Anterior cingulate cortex (tissue), 58 donors: Measurements from ENCODE around the gene MUSK.
"Not testable (repeated sequence)": the region's sequence is repeated elsewhere in the genome, so short reads cannot be mapped to it uniquely, and the experiment has no call there.

Source experiments
- DNase-seq, 58 donors: peaks; one replicate each; lab custom pipeline; 2025; lab: John Stamatoyannopoulos, UW

MUSK gene

DNA sequence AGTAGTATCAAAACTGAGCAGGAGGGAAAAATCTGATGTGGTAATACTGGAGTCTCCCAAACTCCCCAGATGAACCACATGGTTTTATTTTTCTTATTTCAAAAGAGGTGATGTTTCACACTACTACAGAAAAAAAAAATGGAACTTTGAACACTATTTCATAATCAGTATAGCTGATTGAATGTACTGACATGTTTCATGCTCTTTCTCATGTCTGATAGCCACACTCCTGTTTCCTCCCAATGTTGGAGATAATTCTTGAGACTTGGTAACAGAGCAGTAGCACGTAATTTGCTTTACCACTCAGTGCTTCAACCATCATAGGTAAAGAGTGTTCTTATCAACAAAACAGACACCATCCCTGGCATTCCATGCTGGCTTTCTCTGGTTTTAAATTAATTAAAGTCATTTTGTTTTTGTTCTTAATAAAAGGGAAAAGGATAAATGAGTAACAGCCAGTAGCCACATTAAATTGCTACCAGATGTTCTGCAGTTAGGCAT is 85.2 kb downstream of the MUSK start:
- no peak for DNase-seq

DNA sequence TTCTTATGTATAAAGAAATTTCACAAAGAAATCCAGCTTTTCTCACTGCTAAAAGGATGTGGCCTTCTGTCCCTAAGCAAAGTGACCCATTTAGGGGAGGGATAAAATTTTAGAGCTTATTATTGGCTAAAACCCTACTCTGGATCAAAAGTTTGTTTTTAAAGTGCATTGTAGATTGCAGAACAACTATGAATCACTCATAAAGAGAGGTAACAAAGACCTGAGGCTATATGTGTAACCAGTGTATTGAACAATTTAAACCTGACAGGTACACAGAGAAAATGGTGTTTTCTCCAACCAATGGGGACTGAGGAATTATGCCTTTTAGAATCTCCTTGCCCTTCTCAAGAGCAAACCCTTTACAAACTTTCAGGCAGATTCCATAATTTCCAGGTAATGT is 86.6 kb downstream of the MUSK start:
- no peak for DNase-seq

DNA sequence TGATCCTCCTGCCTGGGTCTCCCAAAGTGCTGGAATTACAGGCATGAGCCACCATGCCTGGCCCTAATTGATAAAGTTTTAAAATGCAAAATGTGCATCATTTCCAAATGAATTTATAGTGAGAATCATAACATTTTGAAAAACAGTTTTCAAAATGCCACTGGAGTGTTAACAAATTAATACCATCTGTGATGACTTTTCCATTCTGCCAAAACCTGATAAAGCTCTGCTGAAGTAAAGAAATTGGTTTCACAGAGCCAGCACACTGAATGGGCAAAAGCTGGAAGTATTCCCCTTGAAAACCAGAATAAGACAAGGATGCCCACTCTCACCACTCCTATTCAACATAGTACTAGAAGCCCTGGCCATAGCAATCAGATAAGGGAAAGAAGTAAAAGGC is 89.6 kb downstream of the MUSK start:
- no peak for DNase-seq

DNA sequence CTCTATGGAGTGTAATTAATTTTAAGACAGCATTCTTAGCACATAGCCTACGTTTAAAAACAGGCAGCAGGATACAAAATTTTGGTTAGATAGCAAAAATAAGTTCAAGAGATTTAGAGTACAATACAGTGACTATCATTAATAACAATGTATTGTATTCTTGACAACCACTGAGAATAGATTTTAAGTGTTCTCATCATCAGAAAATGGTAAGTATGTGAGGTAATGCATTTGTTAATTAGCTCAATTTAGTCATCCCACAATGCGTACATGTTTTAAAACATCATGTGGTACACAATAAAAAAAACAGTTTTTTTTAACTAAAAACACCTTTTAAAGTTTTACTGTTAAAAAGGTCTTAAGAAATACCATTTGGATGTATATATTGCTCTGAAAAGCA is 94.2 kb downstream of the MUSK start:
- DNase-seq: no peak

DNA sequence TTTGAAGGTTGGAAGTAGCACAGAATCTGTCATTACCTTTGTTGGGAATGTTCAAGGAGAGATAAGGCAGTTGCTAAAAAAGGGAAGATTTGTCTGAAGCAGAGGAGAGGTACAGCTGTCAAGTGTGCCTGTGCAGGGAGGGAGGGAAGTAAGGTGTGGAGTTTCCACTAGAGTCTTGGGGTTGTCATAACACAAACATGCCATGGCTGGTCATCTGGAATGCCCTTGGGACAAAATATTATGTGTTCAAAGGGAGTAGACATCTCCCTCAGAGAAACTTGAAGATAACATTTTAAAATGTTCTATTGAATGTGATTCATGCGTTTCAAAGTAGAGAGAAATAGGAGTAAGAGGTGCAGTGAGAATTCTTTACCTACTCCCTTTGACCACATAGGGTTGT is 95.0 kb downstream of the MUSK start:
- no peak for DNase-seq

DNA sequence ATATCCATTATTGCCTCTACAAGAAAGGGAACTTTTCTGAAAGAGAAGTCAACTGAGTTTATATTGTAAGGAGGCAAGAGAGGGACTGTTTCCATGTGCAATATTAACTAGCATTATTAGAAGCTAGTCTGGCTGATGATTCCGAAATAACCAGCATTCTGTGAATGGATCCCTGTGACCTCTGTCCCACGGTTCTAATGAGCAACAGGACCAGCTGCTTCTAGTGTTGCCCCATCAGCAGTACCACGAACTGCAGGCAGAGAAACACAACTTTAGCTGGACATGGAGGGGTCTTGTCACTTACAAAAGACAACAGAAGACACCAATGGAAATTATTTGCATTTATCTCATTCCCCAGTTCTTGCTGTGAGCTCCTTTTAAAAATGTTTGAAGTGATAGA is 95.4 kb downstream of the MUSK start:
- DNase-seq: no peak

DNA sequence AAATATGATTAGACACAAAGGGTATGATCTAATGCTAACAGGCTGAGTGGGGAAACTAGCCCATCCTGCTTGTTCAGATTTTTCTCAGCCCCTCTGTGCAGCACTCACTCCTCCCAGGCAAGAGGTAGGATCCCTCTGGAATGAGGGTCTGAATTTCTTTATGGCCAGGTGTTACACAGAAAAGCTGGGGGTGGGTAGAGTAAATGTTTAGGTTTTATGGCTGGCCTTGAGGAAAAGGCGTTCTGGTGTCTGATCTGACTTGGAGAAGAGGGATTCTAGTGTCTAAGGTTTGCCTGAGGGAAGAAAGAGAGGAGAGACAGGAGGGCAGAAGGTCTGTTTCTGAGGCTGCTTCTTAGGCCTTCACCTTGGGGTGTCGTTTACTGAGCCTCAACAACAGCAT is 97.3 kb downstream of the MUSK start:
- no peak for DNase-seq

DNA sequence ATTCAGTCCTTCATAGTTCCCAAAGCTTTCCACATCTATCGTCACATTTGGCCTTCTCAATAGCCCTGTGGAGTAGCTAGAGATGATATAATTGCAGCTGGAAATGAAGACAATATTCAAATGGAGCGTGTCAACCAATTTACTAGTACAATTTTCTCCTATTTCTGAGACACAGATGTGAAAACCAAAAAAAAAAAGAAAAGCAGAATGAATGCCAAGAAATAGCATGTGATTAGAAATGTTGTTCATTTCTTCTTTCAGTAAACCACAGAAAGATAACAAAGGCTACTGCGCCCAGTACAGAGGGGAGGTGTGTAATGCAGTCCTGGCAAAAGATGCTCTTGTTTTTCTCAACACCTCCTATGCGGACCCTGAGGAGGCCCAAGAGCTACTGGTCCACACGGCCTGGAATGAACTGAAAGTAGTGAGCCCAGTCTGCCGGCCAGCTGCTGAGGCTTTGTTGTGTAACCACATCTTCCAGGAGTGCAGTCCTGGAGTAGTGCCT is 99.0 kb downstream of the MUSK start:
- DNase-seq: peak in 23 of 58 donors; percentile 1 to 47 (median 10)

DNA sequence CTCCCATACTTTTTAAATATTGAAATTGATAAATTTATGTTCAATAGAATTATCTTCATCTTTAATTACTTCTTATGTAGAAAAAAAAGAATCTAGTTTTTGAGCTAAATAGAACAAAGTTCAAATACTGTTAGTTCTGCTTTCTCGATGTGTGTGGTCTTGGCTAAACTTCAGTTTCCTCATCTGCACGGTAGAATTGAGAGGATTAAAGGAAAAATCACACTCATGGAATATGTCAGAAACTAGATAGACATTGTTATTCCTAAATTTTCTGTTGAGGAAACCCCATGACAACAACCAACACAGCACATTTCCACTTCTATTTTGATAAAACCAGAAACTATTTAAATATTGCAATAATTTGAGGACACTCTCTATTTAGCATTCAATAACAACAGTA is 100.3 kb downstream of the MUSK start:
- no peak for DNase-seq

DNA sequence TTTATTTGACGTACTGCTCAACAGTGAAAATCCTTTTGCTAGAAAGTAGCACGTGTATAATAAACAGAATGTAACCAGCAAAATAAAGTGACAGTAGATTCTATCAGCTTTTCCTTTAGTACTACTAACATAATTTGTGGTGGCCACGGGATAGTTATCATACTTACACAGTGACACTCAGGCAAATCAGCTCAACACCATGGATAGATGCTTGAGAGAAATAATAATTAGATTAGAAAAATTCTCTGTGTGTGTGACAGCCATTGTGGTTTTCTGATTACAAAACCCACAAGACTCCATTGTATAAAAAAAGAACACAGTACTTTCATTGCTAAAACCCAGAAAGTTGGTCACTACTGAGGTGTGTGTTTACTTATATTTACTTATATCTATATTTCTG is 101.1 kb downstream of the MUSK start:
- DNase-seq: no peak

DNA sequence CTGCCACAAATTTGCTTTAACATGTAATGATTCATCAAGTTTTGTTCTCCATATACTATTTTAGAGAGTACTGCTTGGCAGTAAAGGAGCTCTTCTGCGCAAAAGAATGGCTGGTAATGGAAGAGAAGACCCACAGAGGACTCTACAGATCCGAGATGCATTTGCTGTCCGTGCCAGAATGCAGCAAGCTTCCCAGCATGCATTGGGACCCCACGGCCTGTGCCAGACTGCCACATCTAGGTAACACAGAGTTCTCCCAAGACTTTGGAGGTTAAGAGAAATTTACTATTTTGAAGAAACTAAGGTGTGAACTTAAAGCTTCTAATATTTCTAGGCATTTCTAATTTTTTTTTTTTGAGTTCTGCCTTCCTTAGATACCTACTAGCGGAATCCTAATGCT is 107.1 kb downstream of the MUSK start:
- DNase-seq: peak in 2 of 58 donors; percentile 5 to 7

DNA sequence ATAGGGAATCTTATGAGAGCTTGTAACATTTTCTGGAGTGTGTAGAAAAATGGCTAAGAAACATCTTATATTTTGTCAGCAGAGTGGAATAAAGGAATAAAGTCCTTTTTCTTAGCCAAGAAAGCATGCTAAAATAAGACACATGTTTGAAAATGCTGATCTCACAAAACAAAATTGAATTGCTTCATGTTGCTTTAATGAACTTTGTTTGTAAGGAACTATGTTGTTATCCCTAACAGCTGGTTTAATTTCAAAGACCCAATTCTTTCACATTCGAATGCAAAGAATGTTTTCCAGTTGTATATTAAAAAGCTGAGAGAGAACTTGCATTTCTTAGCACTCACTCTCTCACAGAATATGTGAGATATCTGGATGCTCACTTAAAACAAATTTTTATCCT is 107.6 kb downstream of the MUSK start:
- DNase-seq: no peak

DNA sequence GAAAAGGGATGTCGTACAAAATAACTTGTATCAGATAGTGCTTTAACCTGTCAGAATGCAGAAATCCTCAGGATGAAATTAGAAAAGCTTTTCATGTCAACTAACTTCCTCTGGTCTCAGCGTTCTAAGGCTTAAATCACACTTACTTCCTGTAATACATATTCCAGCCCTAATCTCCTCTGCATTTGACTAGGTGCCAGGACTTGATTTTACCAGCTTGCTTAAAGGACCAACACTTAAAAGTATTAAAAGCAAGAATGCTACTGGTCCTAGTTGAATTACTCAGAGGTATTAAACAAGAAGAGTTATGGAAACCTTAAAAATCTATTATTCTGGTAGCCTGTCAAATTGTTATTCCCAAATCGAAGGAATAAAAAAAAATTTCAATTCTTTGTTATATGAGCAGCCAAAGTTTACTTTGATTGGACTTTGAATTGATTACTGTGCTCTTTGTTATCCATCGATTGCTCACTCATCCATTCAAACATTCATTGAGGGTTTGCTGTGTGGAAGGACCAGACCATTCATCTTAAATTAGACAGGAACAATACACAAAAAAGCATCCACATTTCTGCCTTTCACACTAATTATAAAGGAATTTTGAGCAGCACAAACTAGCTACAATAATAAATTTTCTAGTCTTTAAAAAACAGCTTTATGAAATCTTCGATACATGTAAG is 108.7 kb downstream of the MUSK start:
- no peak for DNase-seq

DNA sequence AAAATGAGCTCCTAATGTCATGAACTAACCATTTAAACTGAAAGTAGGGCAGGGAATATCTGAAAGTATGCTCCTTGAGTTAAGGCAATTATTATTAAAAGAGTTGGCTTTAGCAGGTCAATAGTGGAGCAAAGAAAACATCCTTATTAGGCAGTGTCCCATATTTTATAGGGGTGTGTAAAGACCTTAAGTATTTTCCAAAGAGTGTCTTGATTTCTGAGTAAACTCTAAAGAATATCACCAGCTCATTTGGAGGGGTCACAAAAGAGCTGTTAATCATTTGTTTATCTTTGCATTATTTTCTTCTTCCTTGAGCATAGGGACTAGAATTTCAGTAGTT is 109.3 kb downstream of the MUSK start:
- DNase-seq: no peak

DNA sequence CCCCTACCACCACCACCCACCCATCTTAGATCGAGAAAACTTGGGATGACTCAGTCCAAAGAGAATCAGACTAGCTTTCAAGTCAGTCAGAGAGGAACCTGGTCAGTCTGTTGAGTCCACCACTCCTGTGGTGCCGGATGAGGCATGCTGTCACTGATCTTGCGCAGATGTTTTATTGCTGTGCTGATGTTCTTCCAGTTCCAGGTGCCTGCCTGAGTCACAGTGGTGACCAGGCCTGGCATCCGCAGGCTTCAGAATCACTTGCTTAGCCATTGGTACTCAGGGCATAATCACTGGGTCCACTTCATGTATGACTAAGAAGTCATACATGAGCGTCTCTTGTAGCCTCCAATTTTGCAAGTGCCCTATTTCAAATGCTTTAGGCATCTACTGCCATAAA is 114.1 kb downstream of the MUSK start:
- DNase-seq: no peak

DNA sequence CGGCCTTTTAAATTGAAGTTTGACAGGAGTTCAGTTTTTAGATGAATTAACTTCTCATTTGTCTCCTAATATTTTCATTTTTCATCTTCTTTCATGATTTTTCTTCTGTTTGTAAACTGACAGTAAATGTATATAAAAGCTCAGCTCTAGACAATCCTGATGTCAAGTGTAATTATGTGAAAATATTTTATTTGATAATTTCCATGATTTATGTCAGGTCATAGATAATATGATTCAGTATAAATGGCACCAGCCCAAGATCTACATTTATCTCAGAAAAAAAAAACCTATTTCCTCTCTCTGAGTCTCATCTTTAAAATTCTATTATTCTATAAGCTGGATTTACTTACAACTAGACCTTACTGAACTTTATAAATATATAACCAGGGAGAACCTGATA is 115.7 kb downstream of the MUSK start:
- no peak for DNase-seq

DNA sequence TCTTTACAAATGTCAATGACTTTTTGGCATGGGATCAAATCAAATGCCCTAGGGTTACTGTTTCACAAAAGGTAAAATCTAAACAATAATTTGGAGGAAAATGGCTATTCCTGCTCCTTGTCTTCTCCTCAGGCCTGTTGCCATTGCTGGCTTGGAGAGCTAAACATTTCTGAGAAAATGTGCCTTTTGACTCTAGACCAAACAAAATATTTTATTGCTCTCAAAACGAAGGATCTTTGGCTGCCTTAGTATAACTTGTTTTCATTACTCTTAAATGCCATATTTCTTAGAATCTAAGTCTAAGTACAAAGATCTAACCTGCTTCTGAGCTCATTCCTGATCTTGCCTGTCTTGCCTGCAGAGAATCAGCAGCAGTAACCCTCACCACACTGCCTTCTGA is 116.6 kb downstream of the MUSK start:
- DNase-seq: no peak

DNA sequence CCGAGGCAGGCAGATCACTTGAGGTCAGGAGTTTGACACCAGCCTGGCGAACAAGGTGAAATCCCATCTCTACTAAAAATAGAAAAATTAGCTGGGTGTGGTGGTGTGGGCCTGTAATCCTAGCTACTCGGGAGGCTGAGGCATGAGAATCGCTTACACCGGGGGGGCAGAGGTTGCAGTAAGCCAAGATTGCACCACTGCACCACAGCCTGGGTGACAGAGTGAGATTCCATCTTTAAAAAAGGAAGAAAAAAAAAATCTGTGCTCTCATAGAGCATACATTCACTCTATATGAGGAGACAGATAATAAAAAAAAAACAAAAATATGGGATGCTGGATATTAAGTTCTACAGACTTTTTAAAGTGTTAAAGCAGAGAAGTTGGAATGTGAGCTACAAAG is 119.8 kb downstream of the MUSK start:
- DNase-seq: not testable (repeated sequence)

DNA sequence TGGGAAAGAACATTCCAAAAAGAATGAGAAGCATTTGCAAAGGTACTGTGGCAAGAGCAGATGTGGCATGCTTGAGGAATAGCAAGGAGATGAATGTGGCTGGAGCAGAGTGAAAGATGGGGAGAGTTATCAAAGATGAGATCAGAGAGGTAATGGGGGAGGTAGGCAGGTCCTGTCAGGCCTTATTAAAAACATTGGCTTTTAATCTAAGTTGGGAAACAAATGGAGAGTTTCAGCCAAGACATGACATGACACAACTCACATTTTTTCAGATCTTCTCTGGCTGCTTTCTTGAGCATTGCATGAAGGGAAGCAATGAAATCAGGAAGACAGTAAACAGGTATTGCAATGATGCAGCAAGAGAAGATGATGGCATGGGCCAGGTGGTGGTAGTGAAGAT is 120.3 kb downstream of the MUSK start:
- no peak for DNase-seq

DNA sequence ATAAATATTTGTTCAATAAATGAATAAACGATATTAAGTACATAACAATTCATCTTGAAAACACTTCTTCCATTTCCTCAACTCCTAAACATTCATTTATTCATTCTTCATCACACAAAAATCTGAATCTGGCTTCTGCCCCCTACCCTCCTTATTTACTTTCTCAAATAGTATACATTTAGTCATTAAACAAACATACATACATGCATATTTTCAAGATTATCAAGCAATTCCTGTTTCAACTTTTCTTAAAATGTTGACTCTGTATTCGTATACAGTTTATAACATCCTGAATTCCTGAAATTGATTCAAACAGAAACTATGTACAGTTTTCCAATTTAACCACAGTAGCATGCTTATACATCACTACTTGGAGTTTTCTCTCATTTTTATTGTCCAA is 129.0 kb downstream of the MUSK start:
- no peak for DNase-seq

DNA sequence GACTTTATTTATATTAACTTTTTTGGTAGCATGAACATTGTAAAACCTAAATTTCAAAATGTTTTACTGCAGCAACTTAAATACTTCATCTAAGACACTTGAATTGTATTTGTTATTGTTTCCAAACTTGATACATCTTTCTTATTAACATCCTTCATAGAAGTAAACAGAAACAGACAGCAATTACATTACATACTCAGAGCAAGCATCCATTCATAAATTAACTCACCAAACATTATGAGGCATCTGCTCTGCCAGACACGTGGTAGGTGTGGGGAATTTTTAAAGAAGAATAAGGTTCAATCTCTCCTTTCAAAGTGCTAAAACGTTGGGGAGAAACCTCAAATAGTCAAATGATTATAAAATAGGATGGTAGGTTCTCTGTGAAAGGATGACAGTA is 130.8 kb downstream of the MUSK start:
- no peak for DNase-seq

DNA sequence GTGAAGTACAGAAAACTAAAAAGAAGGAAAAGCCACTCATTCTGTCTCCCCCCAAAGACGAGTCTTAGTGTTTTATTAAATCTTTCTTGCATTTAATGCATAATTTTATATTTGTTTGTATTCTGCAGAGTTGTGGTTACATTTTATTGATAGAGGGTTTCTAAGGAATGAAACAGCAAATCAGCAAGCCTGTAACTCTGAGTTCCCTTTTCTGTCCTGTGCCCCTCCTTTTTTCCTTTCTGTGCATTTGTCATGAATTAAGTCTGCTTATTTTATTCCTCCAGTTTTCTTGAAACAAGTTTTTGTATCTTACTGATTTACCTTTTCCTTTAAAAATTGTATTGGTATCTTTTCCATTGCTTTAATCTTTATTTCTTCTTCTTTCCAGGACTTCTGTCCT is 132.8 kb downstream of the MUSK start:
- DNase-seq: no peak
